GM19238 (cell line): ENCODE measurements around the gene VAT1L.

Experiments
- DNase-seq: peaks from one replicate; pipeline ENCODE4 v3.0.0; 2011; ENCODE audit warnings: low spot score; ENCODE audit not compliant: insufficient read length

The VAT1L gene

DNA sequence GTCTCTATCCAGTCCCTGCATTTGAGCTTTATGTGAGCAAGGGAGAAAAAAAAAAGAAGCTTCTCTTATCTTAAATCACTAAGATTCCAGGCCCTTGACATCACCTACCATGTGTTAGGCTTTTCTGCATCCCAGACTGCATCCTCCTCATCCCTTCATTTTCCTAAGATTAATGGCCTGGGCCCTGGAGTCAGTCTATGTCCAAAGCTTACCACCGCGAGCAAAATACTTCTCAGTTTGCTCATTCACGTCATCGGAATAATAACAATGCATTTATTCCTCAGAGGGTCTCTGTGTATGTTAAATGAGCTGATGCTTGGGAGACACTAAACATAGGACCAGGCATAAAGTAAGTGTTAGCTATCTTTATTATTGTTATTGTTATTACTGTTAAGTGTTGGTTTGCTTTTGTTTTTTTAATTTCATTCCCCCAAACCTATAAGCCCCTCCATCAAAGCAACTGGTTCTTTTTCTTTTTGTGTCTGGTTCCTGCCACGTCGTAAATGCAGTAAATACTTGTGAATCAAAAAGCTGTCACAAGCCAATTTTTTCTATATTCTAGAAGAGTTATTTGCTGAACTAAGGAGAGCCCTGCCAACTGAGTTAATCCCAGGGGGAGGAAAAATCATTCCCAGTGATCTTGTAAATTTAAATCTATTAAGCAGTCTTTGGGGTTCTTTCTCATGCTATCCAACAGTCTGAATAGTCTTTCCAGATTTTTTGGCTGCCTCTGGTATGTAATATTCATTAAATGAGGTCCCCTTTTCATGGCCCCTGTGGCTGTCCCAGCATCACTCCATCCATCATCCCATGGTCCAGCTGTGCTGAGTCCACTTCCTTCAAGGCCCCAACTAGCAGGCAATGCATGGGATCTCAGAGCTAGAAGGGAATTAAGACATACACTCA is 46.5 kb downstream of the VAT1L start:
- no peak for DNase-seq

DNA sequence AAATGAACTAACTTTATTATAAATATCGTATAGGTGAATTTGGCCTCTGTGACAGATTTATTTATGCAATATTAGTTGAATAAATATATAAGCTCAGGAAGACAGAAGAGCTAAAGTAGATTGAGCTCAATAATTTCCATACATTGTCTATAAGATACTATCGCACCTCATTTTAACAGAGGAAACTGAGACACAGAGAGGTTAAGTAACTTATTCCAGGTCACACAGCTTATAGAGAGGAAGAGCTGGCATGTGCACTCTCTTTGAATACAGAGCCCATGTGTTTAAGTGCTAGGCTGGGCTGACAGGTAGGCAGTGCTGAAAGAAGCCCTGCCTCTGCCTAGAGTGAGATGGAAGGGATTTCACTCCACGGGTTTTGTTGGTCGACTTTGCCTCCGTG is 48.4 kb downstream of the VAT1L start:
- DNase-seq, result no peak

DNA sequence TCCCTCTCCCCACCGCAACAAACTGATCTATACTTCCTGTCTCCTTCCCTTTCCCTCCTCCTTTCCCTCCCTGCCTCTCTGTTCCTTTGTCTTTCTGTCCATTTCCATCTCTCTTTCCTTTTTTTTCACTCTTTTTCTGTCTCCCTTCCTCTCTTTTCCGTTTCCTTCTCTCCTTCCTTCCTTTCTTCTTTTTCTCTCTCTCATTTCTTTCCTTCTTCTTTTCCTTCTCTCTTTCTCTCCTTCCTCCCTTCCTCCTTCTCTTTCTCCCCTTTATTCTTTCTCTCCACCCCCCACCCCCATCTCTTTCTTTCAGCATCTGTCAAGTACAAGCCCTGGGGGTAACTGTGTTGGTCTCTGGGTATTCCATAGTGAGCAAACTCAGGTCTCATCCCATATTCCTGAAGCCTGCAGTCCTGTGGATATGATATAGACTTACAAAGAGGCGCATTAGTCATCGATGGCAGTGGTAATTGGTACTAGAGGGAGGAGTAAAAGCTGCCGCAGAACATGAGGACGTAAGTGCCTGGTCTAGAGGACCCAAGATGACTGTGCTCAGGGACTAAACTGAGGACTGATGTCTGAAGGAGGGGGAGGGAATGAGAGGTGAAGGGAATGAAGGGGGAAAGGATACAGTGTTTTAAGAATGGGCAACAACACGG is 50.4 kb downstream of the VAT1L start:
- no peak for DNase-seq

DNA sequence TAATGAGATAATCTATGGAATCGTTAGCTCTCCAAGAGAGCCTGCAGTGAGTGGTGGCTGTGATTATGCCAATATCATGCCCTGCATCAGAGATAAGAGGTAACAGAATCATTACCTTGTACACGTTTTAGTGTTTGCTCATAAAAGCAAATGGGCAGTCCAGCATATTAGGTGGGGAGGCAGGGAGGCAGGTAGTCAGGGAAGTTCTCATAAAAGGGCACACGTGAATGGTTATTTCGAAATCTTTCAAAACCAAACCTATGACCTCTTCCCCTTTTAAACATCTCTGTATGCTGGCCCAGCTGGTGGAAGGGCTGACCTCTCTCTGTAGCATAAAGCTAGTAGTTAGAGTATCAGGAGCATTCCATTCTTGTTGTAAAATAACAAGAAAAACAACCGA is 51.7 kb downstream of the VAT1L start:
- no peak for DNase-seq

DNA sequence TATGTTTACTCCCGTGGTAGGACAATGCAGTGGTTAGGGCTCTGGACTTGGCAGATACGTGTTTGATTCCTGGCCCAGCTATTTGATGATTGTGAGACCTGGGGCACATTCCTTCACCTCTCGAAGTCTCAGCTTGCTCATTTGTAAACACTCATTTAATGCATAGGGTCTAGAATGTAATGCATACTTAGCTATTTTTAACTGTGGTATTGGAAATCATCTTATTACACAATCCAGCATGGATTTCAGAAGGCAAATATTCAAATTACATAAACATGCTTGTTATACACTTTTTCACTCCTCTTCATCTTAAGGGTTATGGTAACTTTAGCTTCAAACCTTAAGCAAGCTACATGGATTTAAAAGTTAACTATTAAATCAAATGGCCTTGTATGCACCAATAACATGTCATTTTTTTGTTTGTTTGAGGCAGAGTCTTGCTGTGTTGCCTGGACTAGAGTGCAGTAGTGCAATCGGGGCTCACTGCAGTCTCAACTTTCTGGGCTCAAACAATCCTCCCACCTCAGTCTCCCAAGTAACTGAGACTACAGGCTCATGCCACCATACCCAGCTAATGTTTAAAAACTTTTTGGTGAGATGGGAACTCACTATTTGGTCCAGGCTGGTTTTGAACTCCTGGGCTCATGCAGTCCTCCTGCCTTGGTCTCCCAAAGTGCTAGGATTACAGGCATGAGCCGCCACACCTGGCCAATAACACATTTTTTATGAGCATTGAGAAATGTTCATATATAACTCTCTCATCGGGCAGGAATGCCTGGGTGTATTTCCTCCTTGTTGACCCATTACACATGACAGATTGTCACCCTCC is 52.5 kb downstream of the VAT1L start:
- DNase-seq, result no peak

DNA sequence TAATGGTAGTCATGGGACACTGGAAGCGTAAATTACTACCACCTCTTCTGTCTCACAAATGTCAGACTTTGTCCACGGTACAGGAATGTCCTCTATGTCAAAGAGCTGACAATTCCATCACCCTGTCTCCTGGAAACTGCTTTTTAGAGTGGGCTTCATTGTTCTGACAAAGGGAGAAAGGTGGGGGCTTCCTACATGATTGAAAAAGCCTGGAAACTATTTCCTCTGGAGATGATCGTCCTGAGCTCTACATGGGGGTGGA is 53.1 kb downstream of the VAT1L start:
- DNase-seq, result no peak

DNA sequence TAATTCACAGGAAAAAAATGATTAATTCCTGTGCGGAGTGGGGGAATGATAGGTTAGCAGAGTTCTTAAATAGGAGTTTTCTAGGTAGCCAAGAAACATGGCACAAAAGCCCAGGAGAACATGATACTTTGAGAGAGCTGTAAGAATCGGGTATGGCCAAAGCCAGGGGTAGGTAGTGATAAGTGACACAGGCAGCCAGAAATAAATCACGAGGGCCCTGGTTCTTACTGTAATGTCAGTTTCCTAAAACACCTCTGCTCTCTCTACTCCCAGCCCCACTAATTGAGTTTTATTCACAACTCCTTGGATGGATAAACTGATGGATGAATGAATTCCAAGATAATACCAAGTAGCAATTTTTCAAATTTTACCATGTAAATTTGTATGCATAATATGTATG is 54.1 kb downstream of the VAT1L start:
- DNase-seq, result no peak

DNA sequence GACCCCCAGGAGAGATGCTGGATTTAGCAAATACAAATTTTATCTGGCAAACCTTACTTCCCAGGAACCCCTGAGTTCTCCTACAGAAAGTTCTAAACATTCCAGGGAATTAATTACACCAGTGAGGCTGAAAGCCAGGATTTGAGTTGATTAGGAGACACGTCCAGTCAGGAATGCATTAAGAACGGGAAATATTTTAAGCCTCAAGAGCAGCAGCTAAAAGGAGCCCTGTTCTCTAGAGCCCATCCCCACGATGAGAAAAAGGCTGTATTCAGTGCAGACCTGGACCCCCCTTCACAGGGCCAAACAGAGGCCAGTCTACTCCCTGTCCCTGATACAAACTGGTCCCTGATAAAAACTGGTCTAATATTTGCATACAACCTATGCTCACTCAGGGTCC is 55.0 kb downstream of the VAT1L start:
- DNase-seq, result no peak

DNA sequence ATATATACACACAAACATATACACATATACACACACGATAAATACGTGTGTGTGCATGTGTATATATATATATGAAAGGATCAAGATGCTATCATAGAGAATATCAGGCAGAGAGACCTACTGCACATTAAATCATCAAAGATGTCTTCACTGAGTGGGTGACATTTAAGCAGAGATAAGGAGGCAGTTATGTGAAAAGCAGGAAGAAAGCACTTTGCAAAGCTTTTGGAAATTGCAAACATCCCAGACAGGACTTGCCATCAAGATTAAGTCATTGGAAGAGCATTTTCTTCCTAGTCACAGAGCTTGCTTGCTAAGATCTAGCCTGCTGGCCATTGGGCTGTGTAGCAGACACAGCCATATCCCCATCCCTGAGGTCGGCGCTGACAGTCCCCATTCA is 56.4 kb downstream of the VAT1L start:
- no peak for DNase-seq

DNA sequence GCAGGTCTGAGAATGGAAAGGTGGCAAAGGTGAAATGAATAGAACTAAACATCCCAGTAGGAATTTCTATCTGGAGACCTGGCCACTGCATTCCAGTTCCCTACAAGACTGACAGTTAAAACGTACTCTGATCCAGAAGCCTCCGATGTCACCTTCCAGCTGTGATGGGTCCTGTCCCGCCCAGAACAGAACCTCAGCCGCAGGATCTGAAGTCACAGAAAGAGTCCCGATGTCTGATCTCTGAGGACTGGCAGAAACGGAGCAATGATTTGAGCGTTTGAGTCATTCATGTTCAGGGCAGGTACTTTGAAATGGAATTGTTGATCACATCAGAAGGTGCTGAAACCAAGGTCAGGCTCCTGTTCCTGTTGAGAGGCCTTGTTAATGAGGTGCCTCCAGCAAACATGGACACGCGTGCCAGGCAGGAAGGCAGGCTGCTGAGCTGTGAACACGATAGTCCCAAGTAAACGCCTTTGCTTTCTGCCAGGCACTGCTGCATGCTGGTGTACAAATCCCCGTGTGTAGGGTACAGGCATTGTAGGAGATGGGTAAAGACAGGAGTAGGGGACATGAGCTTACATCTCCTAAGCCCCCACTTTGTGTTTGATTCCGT is 61.4 kb downstream of the VAT1L start:
- no peak for DNase-seq

DNA sequence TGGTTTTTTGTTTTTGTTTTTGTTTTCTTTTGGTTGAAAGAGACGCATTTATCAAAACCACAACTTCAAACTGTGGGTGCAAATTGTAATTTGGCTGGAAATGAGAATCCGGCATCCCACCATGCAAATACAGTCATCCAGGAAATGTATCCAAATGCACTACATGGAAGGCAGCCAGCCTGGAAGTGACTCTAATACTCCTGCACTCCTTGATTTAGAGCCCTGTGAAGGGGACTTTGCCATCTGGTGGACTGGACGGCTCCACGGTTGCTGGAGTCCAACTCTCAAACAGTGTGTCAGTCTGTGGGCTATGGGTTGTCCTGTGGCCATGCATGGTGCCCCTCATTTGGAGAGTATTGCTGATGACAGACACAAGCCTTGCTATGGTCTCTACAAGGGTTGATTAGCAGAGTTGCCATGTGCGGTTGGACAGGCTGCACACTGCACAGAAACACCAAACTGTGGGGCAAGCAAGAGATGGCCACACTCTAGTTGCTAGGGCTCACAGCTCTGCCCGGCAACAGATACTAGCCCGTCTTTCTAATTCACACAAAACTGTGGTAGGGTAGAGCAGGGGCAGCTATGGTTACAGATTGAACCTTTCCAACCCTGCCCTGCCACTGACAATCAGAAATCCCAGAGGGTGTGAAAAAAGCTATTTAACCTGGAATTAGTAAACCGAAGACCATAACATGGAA is 62.4 kb downstream of the VAT1L start:
- DNase-seq, result no peak

DNA sequence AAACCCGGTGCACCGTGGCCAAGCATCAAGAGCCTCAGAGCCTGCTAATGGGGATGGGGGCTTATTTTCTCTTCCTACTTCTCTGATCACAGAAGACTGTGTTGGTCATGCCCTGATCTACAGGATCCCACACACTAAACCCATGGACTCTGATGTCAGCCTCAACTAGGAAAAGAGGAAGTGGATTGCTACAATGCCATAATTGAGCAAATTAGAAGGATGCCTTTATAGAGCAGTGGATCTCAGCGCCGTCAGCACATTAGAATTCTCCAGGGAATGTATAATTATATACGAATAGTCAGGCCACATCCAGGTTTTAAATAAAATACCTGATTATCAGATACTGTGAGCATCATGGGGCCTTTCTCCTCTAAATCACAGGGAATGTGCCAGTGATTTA is 64.8 kb downstream of the VAT1L start:
- no peak for DNase-seq

DNA sequence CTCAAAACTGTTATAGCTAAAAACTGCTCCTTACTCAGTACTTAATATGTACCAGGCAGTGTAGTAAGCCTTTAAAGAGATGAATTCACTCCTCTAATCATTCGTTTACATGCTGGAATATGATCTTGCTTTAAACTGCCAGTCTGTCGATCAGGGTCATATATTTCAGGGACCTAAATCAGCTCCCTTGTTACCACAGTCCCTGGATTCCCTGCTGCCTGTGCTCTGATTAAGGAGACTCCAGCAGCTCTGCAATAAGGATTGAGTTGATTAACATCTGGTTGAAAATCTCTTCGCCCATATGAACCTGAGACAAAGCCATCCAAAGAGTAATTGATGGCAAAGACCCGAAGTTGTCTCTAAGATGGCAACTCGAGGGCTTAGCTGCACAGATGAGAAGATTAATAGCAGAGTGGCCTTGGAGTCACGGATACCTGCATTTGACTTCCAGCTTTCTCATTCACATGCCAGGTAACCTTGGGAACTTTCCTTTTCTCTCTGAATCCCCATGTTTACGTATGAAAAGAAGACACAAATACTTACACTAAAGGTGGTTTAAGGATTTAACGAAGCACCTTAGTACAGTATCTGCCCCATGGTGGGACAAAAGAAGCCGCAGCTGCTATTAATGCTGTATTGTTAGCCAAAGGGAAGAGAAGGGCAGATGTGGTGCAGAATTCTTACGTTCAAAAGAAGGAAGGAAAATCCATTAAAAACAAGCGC is 68.2 kb downstream of the VAT1L start:
- no peak for DNase-seq

DNA sequence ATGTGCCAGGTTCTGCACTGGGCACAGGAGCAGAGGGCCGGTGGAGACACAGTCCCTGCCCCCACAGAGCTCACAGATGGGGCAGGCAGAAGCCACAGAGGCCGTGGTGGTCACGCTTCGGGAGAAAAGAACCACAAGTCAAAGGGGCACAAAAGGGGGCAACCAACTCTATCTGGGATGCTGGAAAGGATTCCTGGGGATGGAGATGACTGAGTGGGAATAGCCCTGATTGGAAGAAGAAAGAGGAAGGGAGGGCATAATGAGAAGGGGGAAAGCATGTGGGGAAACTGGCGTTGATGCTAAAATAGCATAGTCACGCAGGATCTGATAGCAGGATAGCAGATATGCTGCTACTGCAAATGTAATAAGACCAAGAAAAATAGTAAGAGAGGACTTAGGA is 69.7 kb downstream of the VAT1L start:
- no peak for DNase-seq

DNA sequence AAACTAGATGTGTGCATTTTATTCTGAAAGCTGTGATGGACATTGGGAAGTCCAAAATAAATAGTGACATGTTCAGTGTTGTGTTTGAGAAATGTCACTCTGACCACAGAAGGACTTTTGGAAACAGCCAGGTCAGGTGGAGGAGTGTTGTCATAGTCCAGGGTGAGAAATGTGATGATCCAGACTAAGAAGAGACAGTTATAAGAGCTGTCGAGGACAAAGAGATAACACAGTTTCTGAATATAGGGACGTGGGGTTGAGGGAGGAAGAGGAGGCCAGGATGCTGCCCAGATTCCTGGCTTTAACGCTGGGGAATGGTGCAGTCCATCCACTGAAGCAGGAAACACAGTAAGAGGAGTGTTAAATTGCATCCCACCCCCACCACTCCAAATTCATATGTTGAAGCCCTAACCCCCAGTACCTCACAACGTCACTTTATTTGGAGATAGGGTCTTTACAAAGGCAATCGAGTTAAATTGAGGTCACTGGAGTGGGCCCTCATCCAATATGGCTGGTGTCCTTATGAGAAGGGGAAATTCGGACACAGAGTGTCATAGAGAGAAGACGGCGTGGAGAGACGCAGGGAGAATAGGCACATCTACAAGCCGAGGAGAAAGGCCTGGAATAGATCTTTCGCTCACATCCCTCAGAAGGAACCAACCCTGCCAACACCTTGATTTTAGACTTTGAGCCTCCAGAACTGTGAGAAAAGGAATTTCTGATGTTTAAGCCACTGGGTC is 71.3 kb downstream of the VAT1L start:
- no peak for DNase-seq

DNA sequence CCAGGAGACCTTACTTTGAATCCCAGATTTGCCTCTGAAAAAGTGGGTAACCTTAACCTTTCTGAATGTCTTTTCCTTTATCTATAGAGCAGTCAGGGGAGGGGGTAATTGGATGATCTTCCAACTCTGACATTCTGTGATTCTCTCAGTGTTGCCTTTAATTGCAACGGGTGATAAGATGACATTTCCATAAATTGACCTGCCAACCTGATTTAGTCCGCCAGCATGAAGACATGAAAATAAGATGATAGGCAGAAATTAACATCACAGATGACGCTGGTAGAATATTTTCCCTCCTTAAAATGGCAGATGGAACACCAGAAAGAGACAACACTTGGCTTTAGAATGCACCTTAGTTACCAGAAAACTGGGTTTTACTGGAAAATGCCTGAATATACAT is 72.6 kb downstream of the VAT1L start:
- no peak for DNase-seq

DNA sequence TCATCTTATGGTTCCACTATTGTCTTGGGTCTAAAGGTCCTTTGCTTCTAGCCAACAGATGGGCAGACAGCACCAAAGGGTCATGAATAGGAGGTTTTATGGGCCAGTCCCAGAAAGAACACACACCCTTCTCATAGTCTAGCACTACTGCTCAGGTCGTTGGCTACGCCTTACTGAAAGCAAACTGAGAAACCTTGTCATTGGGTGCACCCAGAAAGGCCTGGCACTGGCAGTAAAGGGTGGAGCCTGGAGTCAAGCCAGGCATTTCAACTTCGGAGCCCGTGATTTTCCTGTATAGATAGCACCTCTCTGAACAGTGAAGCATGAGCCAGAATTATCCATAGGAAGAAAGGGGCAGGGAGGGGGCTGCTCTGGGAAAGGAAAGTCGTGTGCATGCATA is 74.9 kb downstream of the VAT1L start:
- no peak for DNase-seq

DNA sequence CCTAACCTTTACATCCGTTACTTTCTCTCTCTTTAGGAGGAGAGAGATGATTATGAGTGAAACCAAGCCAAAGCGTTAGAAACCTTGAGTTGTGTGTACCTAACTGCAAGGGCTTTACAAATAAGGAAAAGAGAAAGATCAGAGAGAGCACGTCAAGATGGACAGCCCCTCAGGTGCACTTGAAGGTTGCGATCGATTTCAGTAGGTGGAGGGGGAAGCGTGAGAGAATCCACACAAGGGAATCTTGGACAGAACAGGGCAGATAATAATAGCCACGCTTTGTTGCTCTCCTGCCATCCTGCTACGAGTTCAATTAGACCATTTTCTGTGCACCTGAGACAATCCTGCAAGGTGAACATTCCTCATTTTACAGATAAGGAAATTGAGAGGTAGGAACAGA is 78.4 kb downstream of the VAT1L start:
- DNase-seq, result no peak

DNA sequence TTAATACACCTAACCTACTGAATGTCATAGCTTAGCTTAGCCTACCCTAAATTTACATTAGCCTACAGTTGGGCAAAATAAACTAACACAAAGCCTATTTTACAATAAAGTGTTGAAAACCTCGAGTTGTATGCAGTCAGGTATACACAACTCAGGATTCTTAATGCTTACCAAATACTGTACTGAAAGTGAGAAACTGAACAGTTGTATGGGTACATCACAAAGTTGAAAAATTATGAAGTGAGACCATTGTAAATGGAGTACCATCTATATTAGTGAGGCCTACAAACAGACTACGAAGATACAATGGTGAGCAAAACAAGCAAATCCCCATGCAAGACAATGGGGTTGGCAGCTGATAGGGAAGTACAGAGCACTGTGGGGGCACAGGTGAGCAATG is 79.7 kb downstream of the VAT1L start:
- no peak for DNase-seq

DNA sequence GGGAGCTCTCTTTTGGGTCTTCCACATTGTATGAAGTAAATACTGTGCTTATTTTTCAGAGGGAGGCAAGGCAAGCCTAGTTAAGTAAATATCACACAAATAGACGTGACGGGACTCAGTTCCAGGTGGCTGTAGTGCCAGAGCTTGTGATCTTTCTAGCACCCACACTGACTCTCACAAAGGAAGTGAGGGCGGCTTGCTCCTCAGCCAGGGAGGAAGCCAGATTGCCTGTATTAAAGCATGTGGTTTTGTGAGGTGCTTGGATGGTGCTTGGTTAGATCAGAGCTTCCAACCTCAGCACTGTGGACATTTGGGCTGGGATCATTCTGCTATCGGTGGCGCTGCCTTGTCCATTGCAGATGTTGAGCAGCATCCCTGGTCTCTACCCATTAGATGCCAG is 80.1 kb downstream of the VAT1L start:
- no peak for DNase-seq
